K562 (cell line): Measurements from ENCODE around the gene PIGB. TPM values are rescaled to one million over a fixed set of nuclear protein-coding genes. Genes with fewer than 3 reads are reported as not detected.
A peak's percentile ranks its signal among the peaks of the same experiment; 100 is the strongest.

Experiments
- ATF6 ChIP-seq: sonication (generic); formaldehyde crosslinking; IDR thresholded peaks from 2 replicates; pipeline ENCODE4 v1.4.0; 2020; ENCODE audit warnings: mild to moderate bottlenecking, missing genetic modification reagents
- DIDO1 ChIP-seq: fragments of 450-650 bp; IDR thresholded peaks from 2 replicates; pipeline ENCODE4 v1.6.1; 2016; ENCODE audit warnings: low read depth, missing biosample characterization, missing genetic modification characterization
- ESRRB ChIP-seq: fragments of 250-450 bp; sonication (Bioruptor Pico); IDR thresholded peaks from 2 replicates; pipeline ENCODE4 v1.5.0; 2020; ENCODE audit warnings: mild to moderate bottlenecking, moderate library complexity, borderline replicate concordance
- HDAC1 ChIP-seq, 2 experiments: fragments of 450-650 bp; IDR thresholded peaks; 2 replicates each; pipeline ENCODE4 v1.6.1; 2016 to 2017; ENCODE audit warnings: inconsistent platforms in 1 of 2, mild to moderate bottlenecking in 1 of 2, moderate library complexity in 1 of 2
- HEY1 ChIP-seq: fragments of 250-450 bp; sonication (Bioruptor Pico); IDR thresholded peaks from 2 replicates; pipeline ENCODE4 v1.5.0; 2020; ENCODE audit warnings: mild to moderate bottlenecking, moderate library complexity, borderline replicate concordance
- JUN ChIP-seq, 2 experiments: sonication (generic) in 1 of 2; formaldehyde crosslinking in 1 of 2; IDR thresholded peaks; 2 replicates each; pipeline versions ENCODE4 v1.6.1 to v1.8.0; 2012 to 2022; ENCODE audit warnings: borderline replicate concordance in 2 of 2, mild to moderate bottlenecking in 2 of 2, improper control_type of control experiment in 1 of 2, low read depth in 1 of 2, low read length in 1 of 2, missing genetic modification reagents in 1 of 2
- MEIS2 ChIP-seq: fragments of 450-650 bp; IDR thresholded peaks from 2 replicates; pipeline ENCODE4 v1.6.1; 2014; ENCODE audit warnings: mild to moderate bottlenecking; ENCODE audit not compliant: partially characterized antibody
- MTA2 ChIP-seq: fragments of 450-650 bp; IDR thresholded peaks from 2 replicates; pipeline ENCODE4 v1.6.1; 2016; ENCODE audit warnings: low read depth
- PTRF ChIP-seq: fragments of 450-650 bp; IDR thresholded peaks from 2 replicates; pipeline ENCODE4 v1.6.1; 2016; ENCODE audit warnings: mild to moderate bottlenecking, missing genetic modification characterization, missing compliant biosample characterization
- RNF2 ChIP-seq: sonication (generic); IDR thresholded peaks from 2 replicates; pipeline ENCODE4 v1.6.1; 2016
- SETDB1 ChIP-seq: IDR thresholded peaks from one replicate; pipeline ENCODE4 v1.6.1; 2012; ENCODE audit warnings: low read length, control low read depth, inconsistent platforms
- SMAD4 ChIP-seq: fragments of 250-450 bp; sonication (Bioruptor Pico); conservative IDR thresholded peaks from 2 replicates; pipeline ENCODE4 v1.8.0; 2021; ENCODE audit warnings: inconsistent platforms, mild to moderate bottlenecking, moderate library complexity
- SOX6 ChIP-seq: fragments of 450-650 bp; IDR thresholded peaks from 2 replicates; pipeline ENCODE4 v1.6.1; 2014; ENCODE audit warnings: mild to moderate bottlenecking
- TRIM24 ChIP-seq, 2 experiments: fragments of 450-650 bp; IDR thresholded peaks; 2 replicates each; pipeline ENCODE4 v1.6.1; 2016
- ZBTB7A ChIP-seq: IDR thresholded peaks from 2 replicates; pipeline ENCODE4 v1.6.1; 2011; ENCODE audit warnings: low read depth, mild to moderate bottlenecking, low read length, moderate library complexity, borderline replicate concordance; ENCODE audit not compliant: control insufficient read depth
- ZMIZ1 ChIP-seq, 2 experiments: fragments of 150-350 bp in 1 of 2; IDR thresholded peaks; 2 replicates each; pipeline ENCODE4 v1.6.1; 2012 to 2016; ENCODE audit warnings: low read depth in 2 of 2, low read length in 2 of 2, mild to moderate bottlenecking in 1 of 2, moderate library complexity in 1 of 2
- ZNF518B ChIP-seq: fragments of 250-450 bp; sonication (Bioruptor Pico); IDR thresholded peaks from 2 replicates; pipeline ENCODE4 v1.5.0; 2021; ENCODE audit warnings: mild to moderate bottlenecking, moderate library complexity
- polyA plus RNA-seq, 8 experiments: library from polyadenylated mRNA; depleted of rRNA in 4 of 8; stranded (reverse) in 5 of 8; unstranded in 3 of 8; fragments of >200 nt; fragmentation: Nextera tagmentation in 2 of 8; fragmentation: Illumina TruSeq in 1 of 8; extraction: Ambion mirVana in 2 of 8; extraction: Trizol in 1 of 8; gene quantifications; 2 replicates each; pipeline versions ENCODE4 v1.2.1 to v1.2.3, GENCODE V29; 2011 to 2014; ENCODE audit warnings: inconsistent platforms in 1 of 8, missing spikeins in 1 of 8
- total RNA-seq, 7 experiments: library from RNA; depleted of rRNA in 6 of 7; stranded (reverse); fragments of >200 nt in 6 of 7; fragmentation: Illumina TruSeq in 2 of 7; extraction: Trizol in 2 of 7; gene quantifications; 2 replicates each; pipeline versions ENCODE4 v1.2.1 to v1.2.3, GENCODE V29; 2011 to 2021; ENCODE audit warnings: low replicate concordance in 1 of 7

Gene PIGB
- total and polyA plus RNA-seq, 9 of the 15 experiments (the other 6 are each of a cell fraction or from before 2014, with no cell fraction given), result 9.9 to 32.3 (median 18.2) TPM

DNA sequence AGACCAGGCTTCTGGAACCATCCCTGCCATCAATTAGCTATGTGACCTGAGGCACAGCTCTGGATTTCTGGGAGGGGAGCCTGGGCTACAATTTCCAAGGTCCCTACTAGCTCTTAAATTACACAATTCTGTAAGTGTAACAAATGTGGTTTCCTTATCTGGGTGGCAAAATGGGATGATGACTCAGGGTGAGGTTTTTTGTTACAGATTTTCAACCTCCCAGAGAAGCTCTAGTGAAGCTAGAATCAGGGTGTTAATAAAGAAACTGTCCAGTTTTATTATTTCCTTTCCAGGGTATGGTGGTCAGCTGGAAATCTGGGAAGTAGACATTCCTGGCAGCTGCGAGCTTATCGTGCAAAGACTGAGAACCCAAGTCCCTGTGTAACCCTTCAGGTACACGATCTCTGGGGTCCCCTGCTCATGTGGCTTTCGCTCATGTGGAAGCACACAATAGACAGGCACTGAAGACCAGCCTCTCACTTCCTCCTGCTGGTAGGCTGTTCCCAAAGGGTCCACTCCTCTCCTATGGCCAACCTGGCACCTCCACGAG is 36.7 kb upstream of the PIGB start (continued):
- TF ChIP-seq ZBTB7A, result no peak
- no peak for TF ChIP-seq ZNF518B (CRISPR knock-in tag)
- TF ChIP-seq SOX6, result peak; percentile 99
- no peak for TF ChIP-seq DIDO1 (tag)
- peak; percentile 36; the same call in 1 of the 2 replicates for TF ChIP-seq RNF2
- TF ChIP-seq MTA2, result peak; percentile 50; the same call in 1 of the 2 replicates
- TF ChIP-seq HEY1, result no peak
- no peak for TF ChIP-seq MEIS2
- TF ChIP-seq PTRF (tag), result no peak
- 0 out of 2 replicates have a peak, but pooled peaks have one; percentile 28 for TF ChIP-seq SMAD4
- TF ChIP-seq TRIM24 (IDR thresholded peaks at IDR 0.05), result peak; percentile 35 to 63; a peak in 1 of 4 replicates
- no peak for TF ChIP-seq ESRRB
- TF ChIP-seq HDAC1 (IDR thresholded peaks at IDR 0.05), result peak in 1 of 2 experiments; percentile 73; a peak in 1 of 4 replicates
- TF ChIP-seq ZMIZ1 (IDR thresholded peaks at IDR 0.05; ENCODE audit: low read depth in 2 of 2, low read length in 2 of 2), result peak in 1 of 2 experiments; percentile 61; a peak in 1 of 4 replicates
- no peak for TF ChIP-seq ATF6
- no peak for TF ChIP-seq SETDB1
- peak; percentile 94 for TF ChIP-seq JUN (IDR thresholded peaks at IDR 0.05; ENCODE audit: borderline replicate concordance, low read depth, low read length)
- no peak for TF ChIP-seq JUN (CRISPR knock-in tag; IDR thresholded peaks at IDR 0.05; ENCODE audit: borderline replicate concordance)
